ENCODE measurements around the gene ARF5. TPM values are rescaled to one million over a fixed set of nuclear protein-coding genes. Genes with fewer than 3 reads are reported as not detected.

ARF5 gene
- total RNA-seq, 1 donor from 2014 or later: 137 TPM

DNA sequence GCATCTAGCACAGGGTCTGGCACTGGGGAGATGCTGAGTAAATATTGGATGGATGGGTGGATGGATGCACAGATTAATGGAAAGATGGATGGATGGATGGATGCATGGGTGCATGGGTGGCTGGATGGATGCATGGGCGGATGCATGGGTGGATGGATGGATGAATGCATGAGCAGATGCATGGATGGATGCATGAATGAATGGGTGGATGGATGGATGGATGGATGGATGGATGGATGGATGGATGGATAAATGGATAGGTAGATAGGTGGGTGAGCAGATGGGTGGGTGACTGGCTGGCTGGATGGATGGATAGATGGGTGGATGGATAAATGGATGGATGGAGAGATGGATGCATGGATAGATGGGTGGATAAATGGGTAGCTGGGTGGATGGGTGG, 24.1 kb downstream of the ARF5 start:
- no peaks in the 10 kb centered on the region for H3K4me1 Mint-ChIP-seq (ENCODE audit: low read depth)
- H3K27ac Mint-ChIP-seq (ENCODE audit: unreplicated experiment): no peak overlapping the region

GRCh38 chr7:127616724-127617123, 28.5 kb downstream of the ARF5 start:
- Mint-ChIP-seq H3K27me3 (ENCODE audit: low read depth) (peaks cover 90% of the 10 kb centered on the region), H3K36me3 (ENCODE audit: low read depth) (no peaks in the 10 kb centered on the region), H3K27ac (ENCODE audit: unreplicated experiment) (no peak overlapping the region), H3K4me1 (ENCODE audit: low read depth) (peaks cover 4% of the 10 kb centered on the region), H3K4me3 (ENCODE audit: unreplicated experiment) (no peak overlapping the region), H3K9me3 (ENCODE audit: low read depth) (no peaks in the 10 kb centered on the region)
- TF ChIP-seq, protein P1, sequence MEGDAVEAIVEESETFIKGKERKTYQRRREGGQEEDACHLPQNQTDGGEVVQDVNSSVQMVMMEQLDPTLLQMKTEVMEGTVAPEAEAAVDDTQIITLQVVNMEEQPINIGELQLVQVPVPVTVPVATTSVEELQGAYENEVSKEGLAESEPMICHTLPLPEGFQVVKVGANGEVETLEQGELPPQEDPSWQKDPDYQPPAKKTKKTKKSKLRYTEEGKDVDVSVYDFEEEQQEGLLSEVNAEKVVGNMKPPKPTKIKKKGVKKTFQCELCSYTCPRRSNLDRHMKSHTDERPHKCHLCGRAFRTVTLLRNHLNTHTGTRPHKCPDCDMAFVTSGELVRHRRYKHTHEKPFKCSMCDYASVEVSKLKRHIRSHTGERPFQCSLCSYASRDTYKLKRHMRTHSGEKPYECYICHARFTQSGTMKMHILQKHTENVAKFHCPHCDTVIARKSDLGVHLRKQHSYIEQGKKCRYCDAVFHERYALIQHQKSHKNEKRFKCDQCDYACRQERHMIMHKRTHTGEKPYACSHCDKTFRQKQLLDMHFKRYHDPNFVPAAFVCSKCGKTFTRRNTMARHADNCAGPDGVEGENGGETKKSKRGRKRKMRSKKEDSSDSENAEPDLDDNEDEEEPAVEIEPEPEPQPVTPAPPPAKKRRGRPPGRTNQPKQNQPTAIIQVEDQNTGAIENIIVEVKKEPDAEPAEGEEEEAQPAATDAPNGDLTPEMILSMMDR (IDR thresholded peaks at IDR 0.05): no peak
- DNase-seq (ENCODE audit: low spot score): no peak

More for the DNA sequence above, 24.1 kb downstream of the ARF5 start:
- peaks cover 53% of the 10 kb centered on the region for H3K27me3 Mint-ChIP-seq (ENCODE audit: low read depth)
- no peaks in the 10 kb centered on the region for H3K9me3 Mint-ChIP-seq (ENCODE audit: low read depth)
- TF ChIP-seq, protein P1 (IDR thresholded peaks at IDR 0.05): no peak
- DNase-seq (ENCODE audit: low spot score): no peak
- H3K36me3 Mint-ChIP-seq (ENCODE audit: low read depth): no peaks in the 10 kb centered on the region
- H3K4me3 Mint-ChIP-seq (ENCODE audit: unreplicated experiment): no peak overlapping the region

- Mint-ChIP-seq H3K9me3 (ENCODE audit: low read depth) (no peaks in the 10 kb centered on the region), H3K36me3 (ENCODE audit: low read depth) (no peaks in the 10 kb centered on the region), H3K4me3 (ENCODE audit: unreplicated experiment) (no peak within 1 kb of the TSS), H3K27ac (ENCODE audit: unreplicated experiment) (no peak within 1 kb of the TSS), H3K4me1 (ENCODE audit: low read depth) (peaks cover 4% of the 10 kb centered on the region), H3K27me3 (ENCODE audit: low read depth) (peaks cover 88% of the 10 kb centered on the region)
- TF ChIP-seq, protein P1 (IDR thresholded peaks at IDR 0.05): no peak
- DNase-seq (ENCODE audit: low spot score): no peak
Observed at GRCh38 chr7:127618042-127618441, 29.8 kb downstream of the ARF5 start, which contains the start of gene PAX4. TSS of gene PAX4 (minus strand) at chr7:127618142. CDS start at chr7:127615928, 2,214 bp downstream.

DNA sequence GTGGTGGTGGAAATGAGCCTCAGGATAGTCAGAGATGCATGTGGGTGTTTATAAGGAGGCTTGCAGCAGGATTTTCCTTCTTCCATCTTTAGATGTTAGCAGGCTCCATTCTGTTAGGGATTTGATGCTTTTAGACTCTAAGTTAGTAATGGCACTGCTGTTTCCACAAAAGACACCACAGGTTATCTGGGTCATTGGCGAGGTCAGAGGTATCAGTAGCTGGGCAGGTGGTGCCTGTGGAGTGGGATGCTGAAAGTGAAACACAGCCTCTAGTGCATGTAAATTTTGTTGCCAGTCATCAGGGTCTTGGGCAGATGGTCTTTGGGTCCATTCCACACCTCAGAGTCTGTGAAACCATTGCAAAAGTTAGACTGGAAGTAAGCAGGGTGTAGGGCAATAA, 30.6 kb downstream of the ARF5 start:
- no peak for DNase-seq (ENCODE audit: low spot score)
- Mint-ChIP-seq H3K36me3 (ENCODE audit: low read depth) (peaks cover 1% of the 10 kb centered on the region), H3K4me1 (ENCODE audit: low read depth) (peaks cover 4% of the 10 kb centered on the region), H3K4me3 (ENCODE audit: unreplicated experiment) (no peak overlapping the region), H3K27me3 (ENCODE audit: low read depth) (peaks cover 86% of the 10 kb centered on the region), H3K9me3 (ENCODE audit: low read depth) (no peaks in the 10 kb centered on the region), H3K27ac (ENCODE audit: unreplicated experiment) (no peak overlapping the region)
- TF ChIP-seq, protein P1 (IDR thresholded peaks at IDR 0.05): no peak

- Mint-ChIP-seq H3K4me3 (ENCODE audit: unreplicated experiment) (no peak overlapping the region), H3K27me3 (ENCODE audit: low read depth) (peaks cover 86% of the 10 kb centered on the region), H3K9me3 (ENCODE audit: low read depth) (no peaks in the 10 kb centered on the region), H3K36me3 (ENCODE audit: low read depth) (peaks cover 1% of the 10 kb centered on the region), H3K4me1 (ENCODE audit: low read depth) (peaks cover 4% of the 10 kb centered on the region), H3K27ac (ENCODE audit: unreplicated experiment) (no peak overlapping the region)
- DNase-seq (ENCODE audit: low spot score): no peak
- TF ChIP-seq, protein P1 (IDR thresholded peaks at IDR 0.05): no peak
Observed at GRCh38 chr7:127619681-127620405, 31.6 kb downstream of the ARF5 start.

Data from chondrocyte (in vitro differentiated cells).